Measurements from ENCODE around the gene CTCFL. TPM values are rescaled to one million over a fixed set of nuclear protein-coding genes. Genes with fewer than 3 reads are reported as not detected.

CTCFL gene
- total and polyA plus RNA-seq, 4 donors = 0.05 to 0.08 (median 0.08) TPM; not detected in 1

DNA sequence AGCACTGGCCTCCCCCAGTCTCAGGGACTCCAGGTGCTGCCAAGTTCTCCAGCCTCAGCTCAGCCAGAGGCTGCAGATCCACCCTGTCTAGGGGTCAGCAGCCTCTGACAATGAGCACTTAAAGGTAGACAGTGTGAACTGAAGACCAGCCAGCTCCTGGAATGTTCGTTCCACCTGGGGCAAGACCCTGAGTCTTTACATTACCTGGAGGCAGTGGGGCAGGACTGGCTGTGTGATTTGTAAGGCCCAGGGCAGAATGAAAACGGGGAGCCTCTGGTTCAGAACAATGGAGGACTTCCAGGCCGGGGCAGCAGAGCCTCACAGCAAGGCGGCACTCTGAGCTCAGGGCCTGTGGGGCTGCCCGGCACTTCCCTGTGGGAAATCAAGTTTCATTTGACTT, 65.0 kb downstream of the CTCFL start:
- DNase-seq (ENCODE audit: low spot score) = no peak
- Histone ChIP-seq H3K27ac (ENCODE audit: low read depth in 1 of 2, low read length in 2 of 2) (no peak overlapping the region), H3K9ac (ENCODE audit: low read depth in 1 of 2, low read length in 2 of 2) (no peak overlapping the region), H3K27me3 (ENCODE audit: control insufficient read depth in 4 of 4, insufficient read depth in 4 of 4, low read length in 3 of 4) (no peaks in the 10 kb centered on the region), H3K4me1 (ENCODE audit: control insufficient read depth in 4 of 4, insufficient read depth in 4 of 4, low read length in 3 of 4) (peaks cover 1 to 25% (median 15%) of the 10 kb centered on the region in 4 donors), H3K9me3 (ENCODE audit: control insufficient read depth in 4 of 4, low read length in 3 of 4) (no peaks in the 10 kb centered on the region), H3K4me3 (ENCODE audit: low read depth in 1 of 3, low read length in 3 of 3) (no peak overlapping the region), H3K36me3 (ENCODE audit: control insufficient read depth in 4 of 4, insufficient read depth in 3 of 4, low read depth in 1 of 4, low read length in 3 of 4) (no peaks in the 10 kb centered on the region)
- WGBS = 92% methylated on average over 5 of the region's 5 CpGs
- TF ChIP-seq, protein P1, sequence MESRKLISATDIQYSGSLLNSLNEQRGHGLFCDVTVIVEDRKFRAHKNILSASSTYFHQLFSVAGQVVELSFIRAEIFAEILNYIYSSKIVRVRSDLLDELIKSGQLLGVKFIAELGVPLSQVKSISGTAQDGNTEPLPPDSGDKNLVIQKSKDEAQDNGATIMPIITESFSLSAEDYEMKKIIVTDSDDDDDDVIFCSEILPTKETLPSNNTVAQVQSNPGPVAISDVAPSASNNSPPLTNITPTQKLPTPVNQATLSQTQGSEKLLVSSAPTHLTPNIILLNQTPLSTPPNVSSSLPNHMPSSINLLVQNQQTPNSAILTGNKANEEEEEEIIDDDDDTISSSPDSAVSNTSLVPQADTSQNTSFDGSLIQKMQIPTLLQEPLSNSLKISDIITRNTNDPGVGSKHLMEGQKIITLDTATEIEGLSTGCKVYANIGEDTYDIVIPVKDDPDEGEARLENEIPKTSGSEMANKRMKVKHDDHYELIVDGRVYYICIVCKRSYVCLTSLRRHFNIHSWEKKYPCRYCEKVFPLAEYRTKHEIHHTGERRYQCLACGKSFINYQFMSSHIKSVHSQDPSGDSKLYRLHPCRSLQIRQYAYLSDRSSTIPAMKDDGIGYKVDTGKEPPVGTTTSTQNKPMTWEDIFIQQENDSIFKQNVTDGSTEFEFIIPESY (IDR thresholded peaks at IDR 0.05) = no peak
- TF ChIP-seq RXRA (IDR thresholded peaks at IDR 0.05) = no peak

DNA sequence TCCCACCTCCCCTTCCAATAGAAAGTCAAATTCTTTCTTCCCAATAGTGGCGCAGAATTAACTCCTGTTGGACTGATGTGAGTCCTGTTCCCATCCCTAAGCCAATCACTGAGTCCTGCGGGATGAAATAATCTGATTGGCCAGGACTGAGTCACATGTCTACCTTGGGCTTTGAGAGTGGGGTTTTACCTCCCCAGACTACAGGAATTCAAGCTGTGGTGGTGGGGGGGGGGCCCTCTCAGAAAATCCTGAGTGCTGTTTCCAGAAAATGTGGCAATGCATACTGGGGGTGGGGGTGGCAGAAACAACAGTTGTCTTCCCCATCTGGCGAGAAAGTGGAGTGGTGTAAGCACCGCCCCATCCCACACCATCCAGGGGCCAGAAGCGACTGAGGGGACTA, 65.7 kb downstream of the CTCFL start:
- DNase-seq (ENCODE audit: low spot score) = no peak
- no peaks in the 10 kb centered on the region for H3K9me3 ChIP-seq (ENCODE audit: control insufficient read depth in 4 of 4, low read length in 3 of 4)
- TF ChIP-seq SP1 (IDR thresholded peaks at IDR 0.05) (no peak), HNF4G (IDR thresholded peaks at IDR 0.05) (no peak), GABPA (IDR thresholded peaks at IDR 0.05 in 1 of 2, conservative IDR thresholded peaks at IDR 0.05 in 1 of 2) (no peak), TAF1 (conservative IDR thresholded peaks at IDR 0.05) (no peak), RAD21 (IDR thresholded peaks at IDR 0.05) (no peak), YY1 (IDR thresholded peaks at IDR 0.05) (no peak), FOXA1 (IDR thresholded peaks at IDR 0.05) (no peak), EGR1 (IDR thresholded peaks at IDR 0.05; ENCODE audit: low read depth in 2 of 2) (no peak), HNF4A (conservative IDR thresholded peaks at IDR 0.05) (no peak), RXRA (IDR thresholded peaks at IDR 0.05) (no peak)
- TF ChIP-seq, protein P2, sequence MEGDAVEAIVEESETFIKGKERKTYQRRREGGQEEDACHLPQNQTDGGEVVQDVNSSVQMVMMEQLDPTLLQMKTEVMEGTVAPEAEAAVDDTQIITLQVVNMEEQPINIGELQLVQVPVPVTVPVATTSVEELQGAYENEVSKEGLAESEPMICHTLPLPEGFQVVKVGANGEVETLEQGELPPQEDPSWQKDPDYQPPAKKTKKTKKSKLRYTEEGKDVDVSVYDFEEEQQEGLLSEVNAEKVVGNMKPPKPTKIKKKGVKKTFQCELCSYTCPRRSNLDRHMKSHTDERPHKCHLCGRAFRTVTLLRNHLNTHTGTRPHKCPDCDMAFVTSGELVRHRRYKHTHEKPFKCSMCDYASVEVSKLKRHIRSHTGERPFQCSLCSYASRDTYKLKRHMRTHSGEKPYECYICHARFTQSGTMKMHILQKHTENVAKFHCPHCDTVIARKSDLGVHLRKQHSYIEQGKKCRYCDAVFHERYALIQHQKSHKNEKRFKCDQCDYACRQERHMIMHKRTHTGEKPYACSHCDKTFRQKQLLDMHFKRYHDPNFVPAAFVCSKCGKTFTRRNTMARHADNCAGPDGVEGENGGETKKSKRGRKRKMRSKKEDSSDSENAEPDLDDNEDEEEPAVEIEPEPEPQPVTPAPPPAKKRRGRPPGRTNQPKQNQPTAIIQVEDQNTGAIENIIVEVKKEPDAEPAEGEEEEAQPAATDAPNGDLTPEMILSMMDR (IDR thresholded peaks at IDR 0.05; ENCODE audit: low read depth, low read length, missing input control) = no peak
- TF ChIP-seq, protein P3, sequence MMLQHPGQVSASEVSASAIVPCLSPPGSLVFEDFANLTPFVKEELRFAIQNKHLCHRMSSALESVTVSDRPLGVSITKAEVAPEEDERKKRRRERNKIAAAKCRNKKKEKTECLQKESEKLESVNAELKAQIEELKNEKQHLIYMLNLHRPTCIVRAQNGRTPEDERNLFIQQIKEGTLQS (IDR thresholded peaks at IDR 0.05) = no peak
- TF ChIP-seq, protein P1 (IDR thresholded peaks at IDR 0.05) = no peak
- TF ChIP-seq, protein P4, sequence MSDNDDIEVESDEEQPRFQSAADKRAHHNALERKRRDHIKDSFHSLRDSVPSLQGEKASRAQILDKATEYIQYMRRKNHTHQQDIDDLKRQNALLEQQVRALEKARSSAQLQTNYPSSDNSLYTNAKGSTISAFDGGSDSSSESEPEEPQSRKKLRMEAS (IDR thresholded peaks at IDR 0.05) = no peak
- TF ChIP-seq, protein P5, sequence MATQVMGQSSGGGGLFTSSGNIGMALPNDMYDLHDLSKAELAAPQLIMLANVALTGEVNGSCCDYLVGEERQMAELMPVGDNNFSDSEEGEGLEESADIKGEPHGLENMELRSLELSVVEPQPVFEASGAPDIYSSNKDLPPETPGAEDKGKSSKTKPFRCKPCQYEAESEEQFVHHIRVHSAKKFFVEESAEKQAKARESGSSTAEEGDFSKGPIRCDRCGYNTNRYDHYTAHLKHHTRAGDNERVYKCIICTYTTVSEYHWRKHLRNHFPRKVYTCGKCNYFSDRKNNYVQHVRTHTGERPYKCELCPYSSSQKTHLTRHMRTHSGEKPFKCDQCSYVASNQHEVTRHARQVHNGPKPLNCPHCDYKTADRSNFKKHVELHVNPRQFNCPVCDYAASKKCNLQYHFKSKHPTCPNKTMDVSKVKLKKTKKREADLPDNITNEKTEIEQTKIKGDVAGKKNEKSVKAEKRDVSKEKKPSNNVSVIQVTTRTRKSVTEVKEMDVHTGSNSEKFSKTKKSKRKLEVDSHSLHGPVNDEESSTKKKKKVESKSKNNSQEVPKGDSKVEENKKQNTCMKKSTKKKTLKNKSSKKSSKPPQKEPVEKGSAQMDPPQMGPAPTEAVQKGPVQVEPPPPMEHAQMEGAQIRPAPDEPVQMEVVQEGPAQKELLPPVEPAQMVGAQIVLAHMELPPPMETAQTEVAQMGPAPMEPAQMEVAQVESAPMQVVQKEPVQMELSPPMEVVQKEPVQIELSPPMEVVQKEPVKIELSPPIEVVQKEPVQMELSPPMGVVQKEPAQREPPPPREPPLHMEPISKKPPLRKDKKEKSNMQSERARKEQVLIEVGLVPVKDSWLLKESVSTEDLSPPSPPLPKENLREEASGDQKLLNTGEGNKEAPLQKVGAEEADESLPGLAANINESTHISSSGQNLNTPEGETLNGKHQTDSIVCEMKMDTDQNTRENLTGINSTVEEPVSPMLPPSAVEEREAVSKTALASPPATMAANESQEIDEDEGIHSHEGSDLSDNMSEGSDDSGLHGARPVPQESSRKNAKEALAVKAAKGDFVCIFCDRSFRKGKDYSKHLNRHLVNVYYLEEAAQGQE (IDR thresholded peaks at IDR 0.05) = no peak
- peaks cover 1 to 25% (median 15%) of the 10 kb centered on the region in 4 donors for H3K4me1 ChIP-seq (ENCODE audit: control insufficient read depth in 4 of 4, insufficient read depth in 4 of 4, low read length in 3 of 4)
- H3K4me3 ChIP-seq (ENCODE audit: low read depth in 1 of 3, low read length in 3 of 3) = no peak overlapping the region
- no peak overlapping the region for H3K27ac ChIP-seq (ENCODE audit: low read depth in 1 of 2, low read length in 2 of 2)
- no peak overlapping the region for H3K9ac ChIP-seq (ENCODE audit: low read depth in 1 of 2, low read length in 2 of 2)
- no peaks in the 10 kb centered on the region for H3K36me3 ChIP-seq (ENCODE audit: control insufficient read depth in 4 of 4, insufficient read depth in 3 of 4, low read depth in 1 of 4, low read length in 3 of 4)
- no peaks in the 10 kb centered on the region for H3K27me3 ChIP-seq (ENCODE audit: control insufficient read depth in 4 of 4, insufficient read depth in 4 of 4, low read length in 3 of 4)
- WGBS = 88% methylated on average over 5 of the region's 5 CpGs

All from liver (tissue), 9 donors.